RWPE2 (cell line): ENCODE data around the gene VIL1.

Source experiments
- ATAC-seq: fragments of 200-7000 bp; cut with Tn5 transposase; 3 replicates; pipeline ENCODE4 v1.9.1; 2021; ENCODE audit warnings: low read depth
- DNase-seq: peaks from one replicate; pipeline ENCODE4 v3.0.0-alpha.2; 2020; ENCODE audit warnings: low spot score
- H3K27ac ChIP-seq: fragments of 450-650 bp; 2 replicates; pipeline ENCODE4 v1.5.1; 2017; ENCODE audit warnings: mild to moderate bottlenecking; ENCODE audit not compliant: poor library complexity, severe bottlenecking
- H3K27me3 ChIP-seq: fragments of 250-450 bp; sonication (Bioruptor Pico); 2 replicates; pipeline ENCODE4 v1.5.1; 2021; ENCODE audit warnings: mild to moderate bottlenecking, moderate library complexity; ENCODE audit not compliant: insufficient read depth, poor library complexity, severe bottlenecking
- H3K36me3 ChIP-seq: fragments of 250-450 bp; sonication (Bioruptor Pico); 2 replicates; pipeline ENCODE4 v1.5.1; 2020; ENCODE audit warnings: low read depth, mild to moderate bottlenecking, moderate library complexity
- H3K4me1 ChIP-seq: fragments of 250-450 bp; sonication (Bioruptor Pico); 2 replicates; pipeline ENCODE4 v1.5.1; 2021; ENCODE audit warnings: mild to moderate bottlenecking, moderate library complexity; ENCODE audit not compliant: insufficient read depth, poor library complexity, severe bottlenecking
- H3K4me3 ChIP-seq: fragments of 250-450 bp; sonication (Bioruptor Pico); 2 replicates; pipeline ENCODE4 v1.5.1; 2021; ENCODE audit warnings: mild to moderate bottlenecking, moderate library complexity; ENCODE audit not compliant: severe bottlenecking
- H3K9me3 ChIP-seq: fragments of 250-450 bp; sonication (Bioruptor Pico); 2 replicates; pipeline ENCODE4 v1.5.1; 2021; ENCODE audit warnings: mild to moderate bottlenecking, moderate library complexity; ENCODE audit not compliant: severe bottlenecking
- TF ChIP-seq, protein P1 (sequence below): fragments of 450-650 bp; IDR thresholded peaks from one replicate; pipeline ENCODE4 v1.5.1; 2017; ENCODE audit warnings: mild to moderate bottlenecking, moderate library complexity; ENCODE audit not compliant: poor library complexity, severe bottlenecking

Gene VIL1

GRCh38 chr2:218478544-218478943 is 59.6 kb downstream of the VIL1 start:
- no peak overlapping the region for H3K27ac ChIP-seq
- no peaks in the 10 kb centered on the region for H3K27me3 ChIP-seq
- no peaks in the 10 kb centered on the region for H3K9me3 ChIP-seq
- H3K4me1 ChIP-seq, result no peaks in the 10 kb centered on the region
- no peak for ATAC-seq
- no peak for DNase-seq
- TF ChIP-seq, protein P1, sequence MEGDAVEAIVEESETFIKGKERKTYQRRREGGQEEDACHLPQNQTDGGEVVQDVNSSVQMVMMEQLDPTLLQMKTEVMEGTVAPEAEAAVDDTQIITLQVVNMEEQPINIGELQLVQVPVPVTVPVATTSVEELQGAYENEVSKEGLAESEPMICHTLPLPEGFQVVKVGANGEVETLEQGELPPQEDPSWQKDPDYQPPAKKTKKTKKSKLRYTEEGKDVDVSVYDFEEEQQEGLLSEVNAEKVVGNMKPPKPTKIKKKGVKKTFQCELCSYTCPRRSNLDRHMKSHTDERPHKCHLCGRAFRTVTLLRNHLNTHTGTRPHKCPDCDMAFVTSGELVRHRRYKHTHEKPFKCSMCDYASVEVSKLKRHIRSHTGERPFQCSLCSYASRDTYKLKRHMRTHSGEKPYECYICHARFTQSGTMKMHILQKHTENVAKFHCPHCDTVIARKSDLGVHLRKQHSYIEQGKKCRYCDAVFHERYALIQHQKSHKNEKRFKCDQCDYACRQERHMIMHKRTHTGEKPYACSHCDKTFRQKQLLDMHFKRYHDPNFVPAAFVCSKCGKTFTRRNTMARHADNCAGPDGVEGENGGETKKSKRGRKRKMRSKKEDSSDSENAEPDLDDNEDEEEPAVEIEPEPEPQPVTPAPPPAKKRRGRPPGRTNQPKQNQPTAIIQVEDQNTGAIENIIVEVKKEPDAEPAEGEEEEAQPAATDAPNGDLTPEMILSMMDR, result no peak
- H3K36me3 ChIP-seq, result peaks cover 81% of the 10 kb centered on the region
- no peak overlapping the region for H3K4me3 ChIP-seq

DNA sequence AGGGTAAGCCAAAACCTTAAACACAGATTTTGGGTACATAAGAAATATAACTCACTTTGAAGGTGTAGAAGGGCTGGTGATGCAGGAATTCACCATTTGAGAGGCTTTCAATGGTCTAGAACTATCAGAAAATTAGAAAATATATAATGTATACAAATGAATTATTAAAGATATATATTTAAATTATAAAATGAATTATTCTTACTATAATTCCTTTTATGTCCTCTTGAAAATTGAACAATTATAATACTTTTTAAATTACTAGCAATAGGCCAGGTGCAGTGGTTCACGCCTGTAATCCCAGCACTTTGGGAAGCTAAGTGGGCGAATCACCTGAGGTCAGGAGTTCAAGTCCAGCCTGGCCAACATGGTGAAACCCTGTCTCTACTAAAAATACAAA is 60.7 kb downstream of the VIL1 start:
- H3K27me3 ChIP-seq, result no peaks in the 10 kb centered on the region
- H3K9me3 ChIP-seq, result no peaks in the 10 kb centered on the region
- DNase-seq, result no peak
- no peak overlapping the region for H3K27ac ChIP-seq
- TF ChIP-seq, protein P1, result no peak
- H3K4me3 ChIP-seq, result no peak overlapping the region
- ATAC-seq, result no peak
- peaks cover 78% of the 10 kb centered on the region for H3K36me3 ChIP-seq
- no peaks in the 10 kb centered on the region for H3K4me1 ChIP-seq

GRCh38 chr2:218482651-218483050 is 63.7 kb downstream of the VIL1 start:
- no peaks in the 10 kb centered on the region for H3K9me3 ChIP-seq

DNA sequence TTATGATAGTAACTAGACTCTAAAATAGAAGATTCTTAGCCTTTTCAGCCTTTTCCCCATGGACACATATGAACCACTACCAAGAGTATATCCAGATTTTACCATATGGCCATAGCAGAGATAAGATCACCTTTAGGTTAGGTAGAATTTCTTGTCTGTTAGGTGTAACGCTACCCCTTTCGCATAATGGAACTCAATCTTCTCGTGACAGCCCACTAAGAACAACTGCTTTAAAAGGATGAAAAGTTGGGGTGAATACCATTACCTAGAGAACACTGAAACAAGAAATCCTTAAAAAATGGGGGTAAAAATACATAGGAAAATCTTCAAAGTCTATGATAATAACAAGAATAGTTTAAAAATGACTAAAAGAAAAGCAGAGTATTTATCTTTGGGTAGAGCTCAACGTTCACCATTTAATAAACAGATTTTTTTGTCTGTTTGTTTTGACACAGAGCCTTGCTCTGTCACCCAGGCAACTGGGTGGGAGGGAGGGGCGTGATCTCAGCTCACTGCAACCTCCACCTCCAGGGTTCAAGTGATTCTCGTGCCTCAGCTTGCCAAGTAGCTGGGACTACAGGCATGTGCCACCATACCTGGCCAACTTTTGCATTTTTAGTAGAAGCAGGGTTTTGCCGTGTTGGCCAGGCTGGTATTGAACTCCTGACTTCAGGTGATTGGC is 67.2 kb downstream of the VIL1 start:
- Histone ChIP-seq H3K4me3 (no peak overlapping the region), H3K27me3 (no peaks in the 10 kb centered on the region), H3K9me3 (no peaks in the 10 kb centered on the region), H3K36me3 (peaks cover 71% of the 10 kb centered on the region), H3K4me1 (no peaks in the 10 kb centered on the region), H3K27ac (no peak overlapping the region)
- TF ChIP-seq, protein P1, result no peak
- DNase-seq (no peak), ATAC-seq (no peak)

More at GRCh38 chr2:218482651-218483050, 63.7 kb downstream of the VIL1 start:
- Histone ChIP-seq H3K4me3 (no peak overlapping the region), H3K27me3 (no peaks in the 10 kb centered on the region), H3K27ac (no peak overlapping the region), H3K36me3 (peaks cover 71% of the 10 kb centered on the region), H3K4me1 (no peaks in the 10 kb centered on the region)
- ATAC-seq, result no peak
- TF ChIP-seq, protein P1, result no peak
- no peak for DNase-seq

- Histone ChIP-seq H3K4me1 (no peaks in the 10 kb centered on the region), H3K36me3 (peaks cover 33% of the 10 kb centered on the region), H3K4me3 (no peak overlapping the region), H3K27me3 (no peaks in the 10 kb centered on the region), H3K27ac (no peak overlapping the region), H3K9me3 (no peaks in the 10 kb centered on the region)
- ATAC-seq (no peak), DNase-seq (no peak)
- TF ChIP-seq, protein P1, result no peak
Measured at GRCh38 chr2:218500501-218501060, 81.7 kb downstream of the VIL1 start.
